WI38 (cell line): ENCODE measurements around the gene MACROD2.

ENCODE experiments used
- H3K4me3 ChIP-seq: 2 replicates; pipeline ENCODE4 v1.5.1; 2011; ENCODE audit warnings: low read depth, mild to moderate bottlenecking, control low read depth, low read length
- CTCF ChIP-seq: IDR thresholded peaks from 2 replicates; pipeline ENCODE4 v1.5.1; 2012; ENCODE audit warnings: low read depth, mild to moderate bottlenecking, control low read depth, low read length

The MACROD2 gene

DNA sequence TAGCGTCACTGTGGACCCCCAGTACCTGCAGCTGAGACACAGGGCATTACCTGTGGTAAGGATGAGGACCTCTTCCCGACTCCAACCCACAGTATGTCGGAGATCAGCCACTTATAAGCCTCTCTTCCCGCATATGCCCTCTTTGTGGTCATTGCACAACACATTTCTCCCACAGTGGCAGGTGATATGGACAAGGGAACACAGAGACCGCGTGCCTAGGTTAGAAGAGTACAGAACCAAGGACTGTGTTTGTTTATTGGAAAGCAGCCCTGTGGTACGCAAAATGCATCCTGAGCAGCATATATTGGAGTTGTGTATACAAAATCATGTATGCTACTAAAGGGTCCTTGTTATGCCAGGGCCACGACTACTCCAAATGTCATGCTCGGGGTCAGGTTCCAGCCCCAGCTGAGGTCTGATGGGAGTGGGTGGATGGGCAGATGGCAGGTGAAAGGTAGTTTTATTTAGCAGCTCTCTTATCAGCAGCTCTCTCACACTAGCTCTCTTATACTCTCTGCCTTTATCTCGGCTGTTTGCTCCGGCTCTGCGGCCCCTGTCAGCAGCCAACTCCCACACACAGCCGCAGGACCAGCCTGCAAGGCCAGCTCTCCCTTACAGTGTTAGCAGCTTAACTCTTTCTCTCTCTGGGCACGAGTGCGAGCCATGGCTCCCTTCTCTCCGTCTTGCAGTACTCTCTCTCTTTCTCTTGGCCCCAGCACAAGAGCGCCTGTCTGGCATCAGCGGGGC lies 2009.0 kb downstream of the MACROD2 start:
- H3K4me3 ChIP-seq = no peak overlapping the region
- no peak for TF ChIP-seq CTCF

GRCh38 chr20:16005021-16005914 lies 2010.0 kb downstream of the MACROD2 start:
- no peak overlapping the region for H3K4me3 ChIP-seq
- no peak for TF ChIP-seq CTCF

DNA sequence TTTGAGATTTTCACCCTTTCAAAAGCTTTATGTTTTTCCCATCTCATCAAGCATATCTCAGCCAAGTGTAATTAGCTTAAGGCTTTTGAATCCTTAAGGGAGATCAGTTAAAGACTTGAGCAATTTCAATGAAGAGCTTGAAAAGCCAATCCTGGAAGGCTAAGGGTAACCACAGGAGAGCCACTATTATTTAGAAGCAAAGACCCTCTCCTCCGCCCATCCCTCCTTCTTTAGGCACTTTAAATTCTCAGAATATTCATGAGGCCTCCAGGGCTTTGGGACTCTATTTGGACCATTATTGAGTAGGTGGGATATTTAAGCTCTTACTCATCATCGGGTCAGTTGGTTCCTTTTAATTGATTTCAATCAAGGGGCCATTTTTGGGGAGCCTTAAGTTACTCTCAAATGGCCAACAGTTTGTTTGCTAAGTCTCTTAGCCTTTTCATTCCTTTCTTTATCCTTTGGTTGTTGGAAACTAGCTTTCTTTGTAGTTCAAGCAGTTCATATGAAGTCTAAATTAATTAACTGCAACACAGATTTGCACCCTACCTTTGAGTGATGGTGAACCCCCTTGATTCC lies 2010.7 kb downstream of the MACROD2 start:
- no peak for TF ChIP-seq CTCF
- H3K4me3 ChIP-seq = no peak overlapping the region

- no peak for TF ChIP-seq CTCF
- no peak overlapping the region for H3K4me3 ChIP-seq
These were observed 2011.8 kb downstream of the MACROD2 start for GRCh38 chr20:16007164-16007563.

DNA sequence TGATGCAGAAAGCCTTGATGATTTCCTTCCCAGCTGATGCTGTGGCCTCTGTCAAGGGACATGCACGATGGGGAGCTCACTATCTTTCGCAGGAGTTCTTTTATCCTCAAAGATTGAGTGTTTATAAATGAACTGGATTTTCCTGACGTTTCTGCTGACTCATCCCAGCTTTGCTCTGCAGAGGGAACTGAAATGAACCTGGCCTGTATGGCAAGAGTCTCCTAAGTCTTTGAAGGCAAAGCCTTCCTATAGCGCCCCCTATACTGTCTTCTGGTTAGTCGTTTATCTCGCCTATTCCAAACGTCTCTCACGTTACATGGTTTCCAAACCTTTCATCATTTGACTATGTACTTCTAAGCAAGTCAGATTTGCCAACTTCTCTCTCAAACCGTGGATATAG lies 2012.6 kb downstream of the MACROD2 start:
- no peak overlapping the region for H3K4me3 ChIP-seq
- TF ChIP-seq CTCF = no peak

- no peak for TF ChIP-seq CTCF
- H3K4me3 ChIP-seq = no peak overlapping the region
These were observed 2015.7 kb downstream of the MACROD2 start for GRCh38 chr20:16011056-16011455.
